Activated T-cell treated with anti-CD3 and anti-CD28 coated beads, Interleukin-2, amount 50 U/mL, for 4 hours (primary cell): Measurements from ENCODE around the gene CPHXL. TPM values are rescaled to one million over a fixed set of nuclear protein-coding genes. Genes with fewer than 3 reads are reported as not detected.

Source experiments
- ATAC-seq, 2 donors: fragments of 200-7000 bp; cut with Tn5 transposase; one replicate each; pipeline ENCODE4 v1.10.0; 2021
- DNase-seq: peaks from one replicate; pipeline ENCODE4 v3.0.0-alpha.2; 2020
- H3K27me3 Mint-ChIP-seq: one replicate; pipeline ENCODE4 v1.8.0; 2021; ENCODE audit warnings: low read depth, mixed read lengths
- H3K36me3 Mint-ChIP-seq: one replicate; pipeline ENCODE4 v1.8.0; 2022; ENCODE audit warnings: mixed read lengths; ENCODE audit not compliant: insufficient read depth
- H3K4me1 Mint-ChIP-seq: one replicate; pipeline ENCODE4 v1.8.0; 2021; ENCODE audit warnings: low read depth, mixed read lengths
- H3K4me3 Mint-ChIP-seq: one replicate; pipeline ENCODE4 v1.8.0; 2021; ENCODE audit warnings: mild to moderate bottlenecking, moderate library complexity, mixed read lengths
- H3K9me3 Mint-ChIP-seq: one replicate; pipeline ENCODE4 v1.8.0; 2021; ENCODE audit warnings: mixed read lengths
- total RNA-seq, 3 donors: library from RNA; stranded (reverse); gene quantifications; one replicate each; pipeline ENCODE4 v1.2.1, GENCODE V29; 2021

Gene CPHXL
- total RNA-seq, 3 donors from 2014 or later: not detected

- no peaks in the 10 kb centered on the region for H3K9me3 Mint-ChIP-seq
- ATAC-seq: no peak
- no peaks in the 10 kb centered on the region for H3K4me1 Mint-ChIP-seq
- no peak for DNase-seq
- no peak overlapping the region for H3K4me3 Mint-ChIP-seq
- H3K27me3 Mint-ChIP-seq: no peaks in the 10 kb centered on the region
- peaks cover 3% of the 10 kb centered on the region for H3K36me3 Mint-ChIP-seq
These were observed 58.8 kb downstream of the CPHXL start for GRCh38 chr16:75667503-75667902.

Other genes with a start within 250 kb of the CPHXL start
- gene CHST6, start 231.0 kb downstream of the CPHXL start, total RNA-seq: not detected
- under 1 TPM; 0.10 to 0.71 (median 0.16) TPM for gene CHST5, start 190.4 kb downstream of the CPHXL start, total RNA-seq
- gene TMEM231, start 170.2 kb downstream of the CPHXL start, total RNA-seq: 1 to 10 TPM; 3.9 to 6.1 (median 4.1) TPM
- 10 to 100 TPM; 51.2 to 56.0 (median 53.7) TPM for gene GABARAPL2, start 160.1 kb downstream of the CPHXL start, total RNA-seq
- gene ADAT1, start 103.2 kb downstream of the CPHXL start, total RNA-seq: 10 to 100 TPM; 39.1 to 47.1 (median 40.1) TPM
- 100 to 1,000 TPM; 345 to 390 (median 357) TPM for gene KARS1, start 78.8 kb downstream of the CPHXL start, total RNA-seq
- 100 to 1,000 TPM; 120 to 133 (median 128) TPM for gene TERF2IP, start 78.7 kb downstream of the CPHXL start, total RNA-seq
- gene CPHXL2, start 49.5 kb downstream of the CPHXL start, total RNA-seq: not detected
- gene DUXB, start 25.0 kb downstream of the CPHXL start, total RNA-seq: not detected